Skeletal muscle satellite cell (primary cell): ENCODE measurements around the gene DUSP5.
"Not testable (repeated sequence)": the region's sequence is repeated elsewhere in the genome, so short reads cannot be mapped to it uniquely, and the experiment has no call there.

ENCODE experiments used
- H3K27me3 ChIP-seq: 2 replicates; pipeline ENCODE4 v1.7.0; 2013; ENCODE audit warnings: low read length; ENCODE audit not compliant: control insufficient read depth, insufficient read depth
- H3K36me3 ChIP-seq: 2 replicates; pipeline ENCODE4 v1.7.0; 2013; ENCODE audit warnings: mild to moderate bottlenecking, control low read depth, low read length; ENCODE audit not compliant: insufficient read depth
- H3K4me1 ChIP-seq: 2 replicates; pipeline ENCODE4 v1.7.0; 2013; ENCODE audit warnings: low read length; ENCODE audit not compliant: control insufficient read depth, insufficient read depth
- H3K4me2 ChIP-seq: 2 replicates; pipeline ENCODE4 v1.7.0; 2013; ENCODE audit warnings: mild to moderate bottlenecking, low read length
- H3K4me3 ChIP-seq: 2 replicates; pipeline ENCODE4 v1.7.0; 2013; ENCODE audit warnings: low read length
- H3K9ac ChIP-seq: 2 replicates; pipeline ENCODE4 v1.7.0; 2013; ENCODE audit warnings: mild to moderate bottlenecking, low read depth, low read length, moderate library complexity
- H3K9me3 ChIP-seq: replicated peaks from 2 replicates; pipeline ENCODE4 v1.7.0; 2013; ENCODE audit warnings: mild to moderate bottlenecking, control low read depth, low read length

DUSP5 gene

GRCh38 chr10:110527731-110528171 is 30.0 kb downstream of the DUSP5 start:
- peaks cover 66% of the 10 kb centered on the region for H3K4me1 ChIP-seq
- peak overlapping the region; percentile 19 for H3K9ac ChIP-seq
- no peaks in the 10 kb centered on the region for H3K9me3 ChIP-seq
- no peak overlapping the region for H3K4me3 ChIP-seq
- H3K36me3 ChIP-seq = no peaks in the 10 kb centered on the region
- H3K27me3 ChIP-seq = no peaks in the 10 kb centered on the region
- peak overlapping the region; percentile 5 for H3K4me2 ChIP-seq

- H3K36me3 ChIP-seq = no peaks in the 10 kb centered on the region
- H3K4me2 ChIP-seq = peak overlapping the region; percentile 5
- H3K9me3 ChIP-seq = no peaks in the 10 kb centered on the region
- H3K9ac ChIP-seq = peak overlapping the region; percentile 19
- peaks cover 70% of the 10 kb centered on the region for H3K4me1 ChIP-seq
- H3K4me3 ChIP-seq = no peak overlapping the region
- no peaks in the 10 kb centered on the region for H3K27me3 ChIP-seq
These were observed 30.7 kb downstream of the DUSP5 start for GRCh38 chr10:110528224-110528996.

- not testable (repeated sequence) for H3K9ac ChIP-seq, H3K27me3 ChIP-seq, H3K9me3 ChIP-seq, H3K4me3 ChIP-seq, H3K36me3 ChIP-seq
- H3K4me2 ChIP-seq = peak overlapping the region; percentile 12
- peaks cover 68% of the 10 kb centered on the region for H3K4me1 ChIP-seq
These were observed 31.4 kb downstream of the DUSP5 start for GRCh38 chr10:110528997-110529524.

- Histone ChIP-seq H3K9ac (peak overlapping the region; percentile 57), H3K4me3 (no peak overlapping the region), H3K27me3 (no peaks in the 10 kb centered on the region), H3K4me2 (peak overlapping the region; percentile 74), H3K36me3 (no peaks in the 10 kb centered on the region), H3K9me3 (no peaks in the 10 kb centered on the region), H3K4me1 (peaks cover 63% of the 10 kb centered on the region)
These were observed 31.9 kb downstream of the DUSP5 start for GRCh38 chr10:110529596-110530011.

- Histone ChIP-seq H3K4me3 (peak overlapping the region; percentile 48), H3K9me3 (no peaks in the 10 kb centered on the region), H3K36me3 (no peaks in the 10 kb centered on the region), H3K9ac (peak overlapping the region; percentile 70), H3K4me2 (peak overlapping the region; percentile 74), H3K4me1 (peaks cover 56% of the 10 kb centered on the region), H3K27me3 (no peaks in the 10 kb centered on the region)
These were observed 32.6 kb downstream of the DUSP5 start for GRCh38 chr10:110530131-110530831.

GRCh38 chr10:110531687-110532086 is 34.0 kb downstream of the DUSP5 start:
- Histone ChIP-seq H3K4me3 (no peak overlapping the region), H3K4me1 (peaks cover 58% of the 10 kb centered on the region), H3K4me2 (no peak overlapping the region), H3K9me3 (no peaks in the 10 kb centered on the region), H3K36me3 (no peaks in the 10 kb centered on the region), H3K27me3 (no peaks in the 10 kb centered on the region), H3K9ac (no peak overlapping the region)

GRCh38 chr10:110532628-110533027 is 34.9 kb downstream of the DUSP5 start:
- H3K36me3 ChIP-seq, H3K9ac ChIP-seq, H3K27me3 ChIP-seq, H3K9me3 ChIP-seq, H3K4me3 ChIP-seq, H3K4me2 ChIP-seq: not testable (repeated sequence)
- peaks cover 51% of the 10 kb centered on the region for H3K4me1 ChIP-seq

GRCh38 chr10:110533149-110533548 is 35.4 kb downstream of the DUSP5 start:
- Histone ChIP-seq H3K4me1 (peaks cover 46% of the 10 kb centered on the region), H3K36me3 (no peaks in the 10 kb centered on the region), H3K9ac (no peak overlapping the region), H3K9me3 (no peaks in the 10 kb centered on the region), H3K4me3 (no peak overlapping the region), H3K27me3 (no peaks in the 10 kb centered on the region), H3K4me2 (no peak overlapping the region)

GRCh38 chr10:110534571-110534970 is 36.9 kb downstream of the DUSP5 start:
- H3K36me3 ChIP-seq = no peaks in the 10 kb centered on the region
- no peak overlapping the region for H3K4me3 ChIP-seq
- no peaks in the 10 kb centered on the region for H3K27me3 ChIP-seq
- H3K4me2 ChIP-seq = no peak overlapping the region
- H3K9ac ChIP-seq = no peak overlapping the region
- H3K4me1 ChIP-seq = peaks cover 32% of the 10 kb centered on the region
- no peaks in the 10 kb centered on the region for H3K9me3 ChIP-seq

GRCh38 chr10:110535958-110536891 is 38.5 kb downstream of the DUSP5 start:
- H3K4me2 ChIP-seq = peak overlapping the region; percentile 70
- H3K9me3 ChIP-seq = no peaks in the 10 kb centered on the region
- H3K4me3 ChIP-seq = peak overlapping the region; percentile 10
- no peaks in the 10 kb centered on the region for H3K27me3 ChIP-seq
- H3K4me1 ChIP-seq = peaks cover 18% of the 10 kb centered on the region
- peak overlapping the region; percentile 53 for H3K9ac ChIP-seq
- H3K36me3 ChIP-seq = no peaks in the 10 kb centered on the region

- Histone ChIP-seq H3K4me1 (peaks cover 14% of the 10 kb centered on the region), H3K9me3 (no peaks in the 10 kb centered on the region), H3K36me3 (no peaks in the 10 kb centered on the region), H3K4me3 (no peak overlapping the region), H3K4me2 (no peak overlapping the region), H3K27me3 (no peaks in the 10 kb centered on the region), H3K9ac (no peak overlapping the region)
These were observed 41.4 kb downstream of the DUSP5 start for GRCh38 chr10:110539091-110539490.
